Retina (tissue), 1 donor: Measurements from ENCODE around the gene NDUFB7.
"Not testable (repeated sequence)": the region's sequence is repeated elsewhere in the genome, so short reads cannot be mapped to it uniquely, and the experiment has no call there.

Experiments
- DNase-seq: peaks from one replicate; pipeline ENCODE4 v3.0.0-alpha.2; 2016

NDUFB7 gene

DNA sequence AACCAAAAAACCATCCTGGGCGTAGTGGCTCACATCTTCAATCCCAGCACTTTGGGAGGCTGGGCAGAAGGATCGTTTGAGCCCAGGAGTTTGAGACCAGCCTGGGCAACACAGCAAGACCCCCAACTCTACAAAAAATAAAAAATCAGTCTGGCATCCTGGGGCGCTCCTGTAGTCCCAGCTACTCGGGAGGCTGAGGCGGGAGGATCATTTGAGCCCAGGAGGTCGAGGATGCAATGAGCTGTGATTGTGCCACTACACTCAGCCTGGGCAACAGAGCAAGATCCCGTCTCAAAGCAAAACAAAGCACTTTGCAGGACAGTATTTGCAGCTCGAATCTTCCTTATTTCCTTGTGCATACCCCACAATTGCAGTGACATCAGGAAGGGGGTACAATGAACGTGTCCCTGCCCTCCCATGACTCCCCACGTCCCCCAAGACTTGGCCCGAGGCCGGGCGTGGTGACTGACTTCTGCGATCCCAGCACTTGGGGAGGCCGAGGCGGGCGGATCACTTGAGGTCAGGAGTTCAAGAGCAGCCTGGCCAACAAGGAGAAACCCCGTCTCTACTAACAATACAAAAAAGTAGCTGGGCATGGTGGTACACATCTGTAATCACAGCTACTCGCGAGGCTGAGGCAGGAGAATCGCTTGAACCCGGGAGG, 870 bp downstream of the NDUFB7 start:
- DNase-seq = no peak

DNA sequence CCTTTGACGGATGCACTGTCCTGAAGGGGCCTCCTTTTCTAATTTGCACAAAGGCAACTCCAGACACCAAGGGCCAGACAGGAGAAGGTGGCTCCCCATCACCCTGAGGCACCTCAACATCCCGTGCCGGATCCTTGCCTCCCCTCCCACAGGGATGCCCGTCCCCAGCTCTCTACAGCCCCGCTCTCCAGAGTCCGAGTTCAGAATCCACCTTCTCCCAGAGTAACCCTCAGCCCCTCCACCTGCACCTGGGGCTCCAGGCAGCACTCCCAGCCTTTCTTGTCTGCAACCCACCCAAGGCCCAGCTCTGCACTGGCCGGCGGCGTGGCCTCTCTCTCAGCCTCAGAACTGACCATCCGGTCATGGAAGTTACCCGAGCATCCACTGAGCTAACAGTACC, 4.8 kb downstream of the NDUFB7 start:
- no peak for DNase-seq

DNA sequence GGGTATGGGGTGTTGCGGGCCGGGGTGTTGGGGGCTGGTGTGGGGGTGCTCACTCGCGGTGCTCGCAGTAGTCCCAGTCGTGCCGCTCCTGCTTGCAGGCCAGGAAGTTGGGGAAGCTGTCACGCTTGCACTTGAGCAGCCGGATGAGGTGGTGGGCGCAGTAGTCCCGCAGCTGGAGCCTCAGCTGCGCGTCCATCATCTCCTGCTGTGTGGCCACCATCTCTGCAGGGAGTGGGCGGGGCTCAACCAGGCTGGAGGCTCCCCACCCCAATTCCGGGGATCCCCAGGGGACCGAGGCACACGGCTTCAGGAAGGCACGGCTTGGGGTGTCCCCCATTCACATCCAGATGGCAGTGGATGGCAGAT, 5.2 kb downstream of the NDUFB7 start:
- no peak for DNase-seq

DNA sequence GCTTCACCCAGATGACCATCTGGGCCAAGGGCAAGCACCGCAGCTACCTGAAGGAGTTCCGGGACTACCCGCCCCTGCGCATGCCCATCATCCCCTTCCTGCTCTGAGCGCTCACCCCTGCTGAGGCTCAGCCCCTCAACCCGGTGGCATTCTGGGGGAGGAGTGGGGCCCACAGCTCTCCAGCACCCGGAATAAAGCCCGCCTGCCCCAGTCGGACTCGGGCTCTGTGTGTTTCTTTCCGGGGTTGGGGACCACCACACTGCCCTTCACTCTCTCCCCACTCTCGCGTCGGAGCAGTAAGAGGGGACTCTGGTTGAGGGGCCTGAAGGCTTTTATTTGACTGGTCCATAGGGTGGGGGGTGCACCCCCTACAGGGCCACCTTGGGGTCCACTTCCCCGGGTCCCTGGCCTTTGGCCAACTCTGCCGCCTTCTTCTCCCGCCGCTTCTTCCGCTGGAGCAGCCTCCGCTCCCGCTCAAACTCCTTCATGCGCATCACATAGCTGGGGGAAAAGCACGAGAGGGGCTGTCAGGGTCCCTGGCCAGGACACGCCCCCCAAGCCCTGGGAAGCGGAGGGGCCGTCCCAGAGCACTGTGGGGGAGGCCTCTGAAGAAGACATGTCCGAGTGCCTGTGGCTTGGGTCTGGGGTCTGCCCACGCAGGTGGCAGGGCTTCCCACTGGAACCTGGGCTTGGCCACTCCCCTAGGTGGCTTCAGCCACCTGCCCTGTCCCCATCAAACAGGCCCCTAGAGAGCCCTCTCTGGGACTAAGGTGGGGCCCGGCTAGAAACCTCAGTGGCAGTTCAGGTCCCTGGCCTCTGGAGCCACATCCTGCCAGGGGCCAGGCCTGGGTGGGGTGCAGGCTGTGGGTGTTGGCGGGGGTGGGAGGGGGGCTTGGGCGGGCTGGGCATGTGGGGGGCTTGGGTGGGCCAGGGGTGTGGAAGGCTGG, 5.8 kb downstream of the NDUFB7 start:
- no peak for DNase-seq

DNA sequence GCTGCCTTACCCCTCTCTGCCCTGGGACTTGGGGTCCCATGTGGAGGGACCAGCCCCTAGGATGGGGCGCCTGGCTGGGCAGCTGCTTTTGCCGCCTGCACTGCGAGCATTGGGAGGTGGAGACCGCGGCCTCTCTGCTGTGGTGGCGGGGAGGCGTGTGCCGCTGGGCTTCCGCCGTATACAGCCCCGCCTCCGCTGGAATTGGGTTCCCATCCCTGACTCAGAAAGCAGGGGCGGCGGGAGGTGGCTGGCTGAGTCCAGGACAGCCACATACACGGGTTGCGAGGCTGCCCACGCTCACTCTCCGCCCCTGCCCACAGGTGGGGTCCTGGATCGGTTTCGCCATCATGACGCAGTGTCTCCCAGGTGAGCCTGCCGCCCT, 6.6 kb downstream of the NDUFB7 start:
- DNase-seq = no peak

DNA sequence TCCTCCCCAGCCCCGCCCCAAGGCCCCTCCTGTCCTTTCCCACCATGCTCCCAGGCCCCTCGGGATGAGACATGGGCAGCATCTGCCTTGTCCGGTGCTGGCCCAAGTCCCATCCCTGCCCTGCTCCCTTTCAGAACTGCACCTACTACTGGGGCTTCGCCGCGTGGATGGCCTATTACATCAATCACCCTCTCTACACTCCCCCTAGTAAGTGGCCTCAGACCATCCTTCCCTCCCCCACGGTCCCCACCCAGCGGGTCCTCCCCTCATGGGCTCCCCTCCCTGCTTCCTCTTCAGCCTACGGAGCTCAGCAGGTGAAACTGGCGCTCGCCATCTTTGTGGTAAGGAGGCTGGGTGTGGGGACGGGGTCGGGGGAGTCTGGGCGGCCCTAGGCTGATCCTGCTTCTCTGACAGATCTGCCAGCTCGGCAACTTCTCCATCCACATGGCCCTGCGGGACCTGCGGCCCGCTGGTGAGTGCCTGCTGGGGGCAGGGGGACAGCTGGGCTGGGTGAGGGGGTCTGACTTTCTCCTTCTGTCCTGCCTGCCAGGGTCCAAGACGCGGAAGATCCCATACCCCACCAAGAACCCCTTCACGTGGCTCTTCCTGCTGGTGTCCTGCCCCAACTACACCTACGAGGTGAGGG, 7.1 kb downstream of the NDUFB7 start:
- DNase-seq = not testable (repeated sequence)

DNA sequence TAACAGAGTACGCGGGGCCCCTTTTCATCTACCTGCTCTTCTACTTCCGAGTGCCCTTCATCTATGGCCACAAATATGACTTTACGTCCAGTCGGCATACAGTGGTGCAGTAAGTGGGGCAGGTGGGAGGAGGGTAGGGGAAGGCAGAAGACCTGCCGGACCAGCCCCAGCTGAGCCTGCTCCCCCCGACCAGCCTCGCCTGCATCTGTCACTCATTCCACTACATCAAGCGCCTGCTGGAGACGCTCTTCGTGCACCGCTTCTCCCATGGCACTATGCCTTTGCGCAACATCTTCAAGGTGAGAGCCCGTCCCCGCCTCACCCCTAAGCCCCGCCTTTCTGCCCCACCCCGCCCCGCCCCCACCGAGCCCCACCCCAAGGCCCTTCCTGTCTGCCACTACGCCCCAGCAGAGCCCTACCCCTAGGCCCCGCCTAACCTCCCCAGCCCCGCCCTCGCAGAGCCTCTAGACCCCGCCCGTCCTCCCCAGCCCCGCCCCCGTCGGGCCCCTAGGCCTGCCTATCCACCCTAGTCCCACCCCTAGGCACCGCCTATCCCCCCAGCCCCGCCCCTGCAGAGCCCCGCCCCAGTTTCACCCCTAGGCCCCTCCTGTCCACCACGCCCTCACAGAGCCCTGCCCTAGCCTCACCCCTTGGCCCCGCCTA, 7.7 kb downstream of the NDUFB7 start:
- no peak for DNase-seq

DNA sequence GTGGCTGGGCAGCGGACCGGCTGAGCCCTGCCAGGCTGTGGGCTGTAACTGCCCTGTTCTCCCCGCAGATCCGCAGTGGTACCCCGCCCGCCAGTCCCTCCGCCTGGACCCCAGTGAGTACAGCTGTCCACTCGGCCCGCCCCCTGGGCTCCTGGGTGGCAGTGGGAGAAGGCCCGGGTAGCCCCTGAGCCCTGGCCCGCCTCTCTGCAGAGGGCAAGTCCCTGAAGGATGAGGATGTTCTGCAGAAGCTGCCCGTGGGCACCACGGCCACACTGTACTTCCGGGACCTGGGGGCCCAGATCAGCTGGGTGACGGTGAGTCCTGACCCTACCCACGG, 8.3 kb downstream of the NDUFB7 start:
- DNase-seq = no peak

DNA sequence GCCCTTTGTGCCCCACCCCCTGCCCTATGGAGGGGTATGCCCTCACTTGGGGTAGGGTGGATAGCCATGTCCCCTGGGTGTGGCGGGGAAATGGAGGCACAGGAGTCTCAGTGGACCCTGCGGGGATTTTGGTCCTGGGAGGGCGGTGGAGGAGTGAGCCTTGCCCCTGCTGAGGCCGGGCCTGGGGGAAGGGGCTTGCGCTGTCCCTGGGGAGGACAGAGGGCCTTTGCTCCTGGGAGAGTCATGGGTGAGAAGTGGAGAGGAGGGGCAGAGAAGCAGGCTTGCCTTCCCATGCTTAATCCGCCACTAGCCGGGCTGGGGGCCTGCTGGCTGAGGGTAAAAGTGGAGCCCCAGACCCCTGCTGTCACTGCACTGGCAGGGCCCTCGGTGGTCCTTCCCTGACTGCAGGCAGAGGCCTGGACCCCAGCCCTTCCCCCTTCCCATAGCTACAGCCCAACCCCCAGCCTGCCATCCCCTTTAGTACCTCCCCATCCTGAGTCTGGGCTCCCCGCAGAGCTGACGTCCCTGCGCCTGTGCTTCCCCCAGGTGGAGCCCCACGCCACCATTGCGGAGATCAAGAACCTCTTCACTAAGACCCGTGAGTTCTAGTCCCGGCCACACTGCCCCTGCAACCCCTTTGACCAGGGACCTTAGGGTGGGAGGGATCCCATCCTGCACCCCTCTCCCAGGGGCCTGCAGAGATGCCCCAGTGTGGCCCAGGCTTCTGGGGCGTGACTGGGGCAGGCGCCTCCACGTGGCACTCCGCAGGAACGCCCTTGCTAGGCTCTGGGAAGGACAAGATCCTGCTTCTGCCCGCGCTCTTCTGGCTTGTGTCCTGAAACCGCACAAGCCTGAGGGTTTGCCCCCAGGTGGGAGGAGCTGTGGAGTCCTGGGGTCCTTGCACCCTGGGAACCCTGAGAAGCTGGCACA, 8.9 kb downstream of the NDUFB7 start:
- no peak for DNase-seq

DNA sequence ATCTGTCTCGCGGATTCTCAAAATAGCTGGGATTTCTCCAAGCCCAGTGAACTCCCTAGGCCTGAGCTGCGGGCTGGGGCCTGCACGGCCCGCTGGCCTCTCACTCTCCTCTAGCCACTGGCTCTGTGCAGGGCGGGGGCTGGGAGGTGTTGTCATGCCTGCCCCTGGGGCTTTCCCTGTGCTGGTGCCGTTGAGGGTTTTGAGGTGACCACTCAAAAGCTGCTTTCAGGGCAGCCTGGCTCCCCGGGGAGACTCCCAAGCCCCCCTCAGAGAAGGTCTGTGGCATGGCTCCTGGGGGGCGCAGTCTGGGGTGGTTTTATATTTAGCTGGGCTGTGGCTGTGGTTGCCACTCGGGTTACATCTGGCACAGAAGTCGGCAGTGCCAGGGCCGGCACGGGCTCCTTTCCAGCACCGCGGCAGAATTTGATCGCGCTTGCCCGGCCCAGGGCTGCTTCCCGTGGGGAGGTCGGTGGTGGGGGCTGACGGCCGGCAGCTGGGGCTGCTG, 10.0 kb downstream of the NDUFB7 start:
- DNase-seq = no peak

DNA sequence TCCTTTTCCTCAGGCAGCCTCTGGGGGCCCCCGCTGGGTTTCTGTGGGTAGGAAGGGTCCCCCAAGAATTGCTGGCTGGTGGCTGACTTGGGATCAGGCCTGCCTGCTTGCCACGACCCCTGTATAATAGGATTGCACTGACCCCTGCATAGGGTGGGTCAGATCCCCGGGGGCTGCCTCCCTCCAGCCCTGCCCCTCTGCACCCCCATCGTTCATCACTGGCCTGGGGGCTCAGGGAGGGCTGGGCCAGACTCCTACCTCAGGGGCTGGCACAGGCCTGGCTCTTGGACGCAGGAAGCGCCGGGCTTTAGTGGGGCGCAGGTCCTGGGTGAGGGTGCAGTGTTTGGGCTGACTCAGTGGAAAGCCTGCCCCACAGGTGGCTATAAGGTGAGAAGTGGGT, 10.6 kb downstream of the NDUFB7 start:
- no peak for DNase-seq

DNA sequence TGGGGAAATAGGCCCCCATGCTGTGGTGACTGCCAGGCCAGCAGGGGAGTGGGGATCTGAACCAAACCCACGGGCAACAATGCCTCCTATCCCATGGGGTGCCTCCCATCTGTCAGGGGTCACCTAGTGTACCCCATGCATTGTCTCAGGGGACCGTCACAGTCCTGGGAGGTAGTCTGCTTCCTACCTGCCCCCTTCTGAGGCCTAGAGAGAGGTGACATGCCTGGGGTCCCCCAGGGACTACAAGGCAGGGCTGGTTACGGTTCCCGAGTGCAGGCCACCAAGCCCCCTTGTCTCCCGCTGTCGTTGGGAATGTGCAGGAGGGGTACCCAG, 11.1 kb downstream of the NDUFB7 start:
- DNase-seq = no peak

DNA sequence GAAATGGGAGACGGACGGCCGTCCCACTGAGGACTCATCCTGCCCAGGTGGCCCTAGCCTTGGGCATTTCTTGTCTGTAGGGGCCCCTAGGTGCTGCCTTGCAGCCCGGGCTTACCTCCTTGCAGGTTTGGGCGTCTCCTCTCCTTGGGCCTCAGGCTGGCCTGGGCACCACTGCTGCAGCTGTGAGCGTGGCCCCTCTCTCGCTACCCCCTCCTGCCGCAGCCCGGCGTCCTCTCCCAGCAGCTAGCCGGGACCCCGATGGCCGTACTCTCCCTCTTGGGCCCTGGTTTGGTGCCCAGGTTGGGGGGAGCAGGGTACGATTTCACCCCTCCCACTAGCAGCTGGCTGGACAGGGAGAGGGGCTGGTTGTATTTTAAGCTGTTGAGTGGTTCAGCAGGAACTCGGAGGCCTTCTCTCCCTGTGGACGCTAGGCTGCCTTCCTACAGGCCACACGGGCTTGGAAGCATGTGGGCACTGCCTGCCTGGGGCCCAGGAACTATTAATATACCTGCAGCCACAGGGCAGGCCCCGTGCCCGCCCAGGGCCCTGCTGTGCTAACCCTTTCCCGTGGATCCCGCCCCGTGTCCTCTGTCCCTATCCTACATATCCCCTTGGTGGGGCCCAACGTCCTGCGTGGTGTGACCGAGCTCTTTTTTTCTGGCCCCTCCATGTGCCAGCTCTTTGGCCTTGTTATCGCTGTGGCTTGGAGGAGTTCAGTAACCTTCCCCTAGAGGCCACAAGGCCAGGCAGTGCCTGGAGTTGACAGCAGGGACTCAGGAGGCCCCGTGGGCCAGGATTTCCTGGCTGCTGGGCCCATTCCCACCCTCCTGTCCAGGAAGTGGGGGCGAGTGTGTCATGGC, 11.7 kb downstream of the NDUFB7 start:
- DNase-seq = no peak

DNA sequence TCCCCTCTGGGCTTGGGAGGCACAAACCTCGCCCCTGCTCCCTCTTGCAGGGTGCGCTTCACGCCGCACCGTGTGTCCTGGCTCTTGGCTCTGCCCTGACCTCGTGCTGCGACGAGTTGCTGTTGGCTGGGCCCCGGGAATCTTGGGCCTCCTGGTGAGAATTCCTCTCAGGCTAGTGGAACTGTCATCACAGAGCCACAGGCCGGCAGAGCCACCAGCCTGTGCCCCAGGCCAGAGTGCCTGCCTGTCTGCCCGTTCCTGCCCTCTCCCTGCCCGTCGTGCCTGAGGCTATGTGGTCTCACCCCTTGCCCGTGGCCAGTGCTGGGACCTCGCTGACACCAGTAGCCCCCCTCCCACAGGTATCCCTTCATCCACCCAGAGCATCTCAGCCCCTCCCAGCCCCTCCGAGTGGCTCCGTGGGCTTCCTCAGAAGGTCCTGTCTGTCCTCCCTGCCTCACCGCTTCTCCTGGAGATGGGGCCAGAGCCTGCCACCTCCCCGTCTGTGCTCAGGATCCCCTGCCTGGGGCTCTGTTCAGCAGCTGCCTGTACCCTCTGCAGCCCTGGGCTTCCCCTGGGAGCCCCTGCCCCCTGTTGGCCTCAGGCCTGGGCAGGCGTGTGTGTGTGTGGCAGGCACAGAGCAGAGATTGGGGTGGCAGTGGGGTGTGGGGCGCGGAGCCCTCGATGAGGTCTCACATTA, 13.3 kb downstream of the NDUFB7 start:
- DNase-seq = no peak

DNA sequence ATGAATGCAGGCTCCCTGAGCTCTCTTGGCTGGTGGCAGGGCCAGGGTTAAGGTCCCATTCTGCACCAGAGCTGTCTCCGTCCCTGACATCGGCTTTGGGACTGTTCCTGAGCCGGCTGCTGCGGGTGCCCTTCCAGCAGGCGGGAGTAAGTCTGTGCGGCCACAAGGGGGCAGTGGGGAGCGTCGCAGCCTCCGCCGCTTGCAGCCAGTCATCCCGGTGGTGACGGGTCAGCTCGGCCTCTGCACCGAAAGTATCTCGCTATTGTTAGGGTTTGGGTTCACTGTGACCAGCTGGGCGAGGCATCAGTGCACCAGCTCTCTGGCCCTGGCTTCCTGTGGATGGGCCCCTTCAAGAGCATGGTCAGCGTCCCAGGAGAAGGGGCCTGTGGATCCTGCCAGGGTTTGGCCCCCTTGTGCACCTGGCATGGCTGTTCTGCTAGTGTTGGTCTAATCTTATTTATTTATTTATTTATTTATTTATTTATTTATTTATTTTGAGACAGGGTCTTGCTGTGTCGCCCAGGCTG, 15.1 kb downstream of the NDUFB7 start:
- DNase-seq = peak; percentile 85

DNA sequence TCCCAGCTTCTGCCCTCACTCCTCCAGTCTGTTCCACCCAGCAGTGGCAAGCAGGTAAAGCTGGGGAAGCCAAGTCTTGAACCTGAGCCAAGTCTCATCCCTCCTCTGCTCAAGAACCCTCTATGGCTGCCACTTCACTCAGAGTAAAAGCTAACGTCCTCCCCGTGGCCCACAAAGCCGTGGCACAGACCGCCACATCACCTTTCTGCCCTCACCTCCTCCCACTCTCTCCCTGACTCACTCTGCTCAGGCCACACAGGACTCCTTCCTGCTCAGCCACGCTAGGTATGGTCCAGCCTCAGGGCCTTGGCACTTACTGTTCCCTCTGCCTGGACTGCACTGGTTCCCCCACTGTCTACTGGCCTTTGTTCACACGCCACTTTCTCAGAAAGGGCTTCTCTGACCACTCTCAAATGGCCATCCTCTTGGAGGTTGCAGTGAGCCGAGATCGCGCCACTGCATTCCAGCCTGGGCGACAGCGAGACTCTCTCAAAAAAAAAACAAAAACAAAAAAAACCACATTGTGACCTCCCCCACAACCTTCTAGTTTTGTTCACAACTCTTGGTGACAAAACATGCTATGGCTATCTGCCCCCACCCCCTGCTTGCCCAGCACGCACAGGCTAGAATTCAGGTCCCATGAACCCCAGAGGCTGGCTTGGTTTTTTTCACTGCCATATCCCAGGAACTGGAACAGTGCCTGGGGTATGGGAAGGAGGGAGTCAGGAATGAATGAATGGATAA, 15.8 kb downstream of the NDUFB7 start:
- no peak for DNase-seq

DNA sequence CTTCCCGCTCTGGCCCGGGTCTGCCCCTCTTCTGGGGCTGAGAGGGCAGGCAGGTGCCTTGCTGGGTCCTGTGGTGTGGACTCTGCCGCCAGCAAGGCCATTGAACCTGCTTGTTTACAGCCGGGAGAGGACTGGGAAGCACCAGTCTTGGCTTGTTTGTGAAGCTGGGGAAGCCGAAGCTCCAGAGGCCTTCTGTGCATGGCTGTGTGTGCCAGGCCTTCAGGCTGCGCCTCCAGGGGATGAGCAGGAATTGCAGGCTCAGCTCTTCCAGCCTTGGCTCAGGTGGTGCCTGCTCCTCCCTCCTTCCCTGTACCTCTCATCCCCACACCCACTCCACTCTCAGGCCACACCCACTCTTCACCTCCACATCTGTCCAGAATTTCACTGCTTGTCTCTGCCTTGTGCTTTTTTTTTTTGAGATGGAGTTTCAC, 17.5 kb downstream of the NDUFB7 start:
- DNase-seq = no peak

DNA sequence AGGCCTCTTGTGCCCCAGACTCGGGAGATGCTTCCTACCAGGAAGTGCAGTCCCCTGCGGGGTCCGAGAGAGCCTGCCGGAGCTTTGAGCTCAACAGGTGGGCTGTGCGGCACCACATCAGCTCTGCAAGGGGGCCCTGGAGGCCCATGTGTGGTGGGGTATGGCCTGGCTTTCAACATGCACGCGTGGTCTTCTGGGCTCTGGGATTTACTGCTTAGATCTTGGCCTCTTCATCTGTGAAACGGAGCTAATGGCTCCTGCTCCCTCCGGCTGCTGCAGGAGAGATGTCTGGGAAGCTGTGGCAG, 18.0 kb downstream of the NDUFB7 start:
- DNase-seq = no peak

DNA sequence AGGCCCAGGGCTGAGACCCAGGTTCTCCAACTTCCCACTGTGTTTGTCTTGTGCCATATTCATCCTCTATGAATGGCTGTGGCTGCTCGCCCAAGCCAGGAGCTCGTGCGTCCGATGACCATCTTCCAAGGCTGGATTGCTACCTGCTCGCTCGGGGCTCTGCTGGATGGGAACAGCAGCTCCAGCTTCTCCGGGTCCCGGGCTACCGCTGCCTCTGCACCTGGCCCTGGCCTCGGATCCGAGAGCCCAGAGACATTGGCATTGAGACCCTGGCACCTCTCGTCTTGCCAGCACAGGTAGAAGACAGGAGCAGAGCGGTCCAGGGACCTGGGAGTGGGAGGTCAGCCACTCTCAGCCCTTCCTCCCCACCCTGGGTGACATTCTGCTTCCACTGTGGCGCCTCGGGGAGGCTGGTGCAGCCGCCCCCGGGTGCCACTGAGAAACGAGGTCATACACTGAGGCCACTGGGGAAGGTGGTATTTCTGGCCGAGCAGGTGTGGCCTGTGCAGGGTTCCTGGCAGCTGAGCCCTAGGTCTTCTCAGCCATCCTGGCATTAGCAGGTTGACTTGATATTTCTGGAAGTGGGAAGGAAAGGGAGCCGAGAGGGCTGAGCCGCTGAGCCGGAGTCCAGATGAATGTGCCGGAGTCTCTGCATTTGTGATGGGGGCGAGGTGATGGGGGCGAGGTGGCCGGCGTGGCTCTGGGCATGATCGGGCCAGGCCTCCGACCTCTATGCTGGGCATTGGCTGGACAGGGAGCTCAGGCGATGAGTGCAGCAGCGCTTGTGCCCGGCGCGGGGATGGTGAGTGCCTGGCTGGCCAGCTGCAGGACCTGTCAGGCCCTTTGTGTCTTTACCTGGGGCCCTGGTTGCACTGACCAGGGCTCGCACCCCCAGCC, 18.6 kb downstream of the NDUFB7 start:
- no peak for DNase-seq
